GM13976 (cell line): ENCODE data around the gene MSH5.

ENCODE experiments used
- DNase-seq: peaks from one replicate; pipeline ENCODE4 v3.0.0; 2012; ENCODE audit warnings: low spot score
- in situ Hi-C: fragments of 300-500 bp; cut with MboI; formaldehyde crosslinking; loops from one replicate; pipeline ENCODE4 v1.12.0; 2022; ENCODE audit warnings: low sequenced_read_pairs, mixed read lengths, inconsistent platforms; ENCODE audit not compliant: unreplicated experiment
- TF ChIP-seq, protein P1 (sequence below): IDR thresholded peaks from 2 replicates; pipeline ENCODE4 v1.5.1; 2012; ENCODE audit warnings: borderline replicate concordance, mild to moderate bottlenecking; ENCODE audit not compliant: insufficient read depth; ENCODE audit errors: extremely low read depth, missing control alignments, control extremely low read depth

The MSH5 gene

DNA sequence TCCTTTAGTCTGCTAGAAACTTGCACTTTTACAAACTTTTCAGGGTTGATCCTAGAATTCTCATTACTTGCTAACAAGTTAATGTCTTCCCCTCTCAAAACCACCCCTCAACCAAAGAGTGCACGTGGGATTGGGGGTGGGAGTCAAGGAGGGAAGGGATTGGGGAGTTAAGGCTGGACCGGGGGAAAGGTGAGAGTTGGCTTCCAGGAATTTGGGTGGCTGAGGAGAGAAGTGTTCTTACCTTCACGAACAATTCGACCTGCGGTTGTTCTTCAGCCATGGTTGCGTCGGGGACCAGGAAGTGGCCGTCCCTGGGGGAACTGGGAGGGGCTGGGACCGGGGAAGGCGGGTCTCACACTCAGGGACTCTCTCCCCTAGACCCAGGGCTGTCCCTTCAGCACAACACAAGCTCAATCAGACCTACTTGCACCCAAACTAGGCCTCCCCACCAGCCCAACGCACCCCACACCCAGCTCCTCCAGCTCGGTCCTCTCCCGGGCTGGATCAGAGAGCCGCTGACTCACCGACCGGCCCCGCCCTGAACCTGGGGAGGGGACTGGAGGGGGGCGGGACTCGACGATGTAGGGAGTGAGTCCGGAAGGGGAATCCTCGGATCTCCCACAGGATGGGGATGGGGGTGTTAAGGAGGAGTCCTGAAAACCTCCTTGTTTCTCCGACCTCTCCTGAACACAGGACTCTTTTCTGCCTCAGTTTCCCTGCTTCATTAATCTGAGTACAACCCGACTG, 3.6 kb upstream of the MSH5 start, which contains the start of gene CLIC1:
Gene CLIC1 (minus strand): TSS at position 510 of the 747 bp plus-strand sequence. CDS start 230 bp downstream, at position 280.
- in situ Hi-C loops = no loop called here
- DNase-seq = peak; percentile 86
- TF ChIP-seq, protein P1, sequence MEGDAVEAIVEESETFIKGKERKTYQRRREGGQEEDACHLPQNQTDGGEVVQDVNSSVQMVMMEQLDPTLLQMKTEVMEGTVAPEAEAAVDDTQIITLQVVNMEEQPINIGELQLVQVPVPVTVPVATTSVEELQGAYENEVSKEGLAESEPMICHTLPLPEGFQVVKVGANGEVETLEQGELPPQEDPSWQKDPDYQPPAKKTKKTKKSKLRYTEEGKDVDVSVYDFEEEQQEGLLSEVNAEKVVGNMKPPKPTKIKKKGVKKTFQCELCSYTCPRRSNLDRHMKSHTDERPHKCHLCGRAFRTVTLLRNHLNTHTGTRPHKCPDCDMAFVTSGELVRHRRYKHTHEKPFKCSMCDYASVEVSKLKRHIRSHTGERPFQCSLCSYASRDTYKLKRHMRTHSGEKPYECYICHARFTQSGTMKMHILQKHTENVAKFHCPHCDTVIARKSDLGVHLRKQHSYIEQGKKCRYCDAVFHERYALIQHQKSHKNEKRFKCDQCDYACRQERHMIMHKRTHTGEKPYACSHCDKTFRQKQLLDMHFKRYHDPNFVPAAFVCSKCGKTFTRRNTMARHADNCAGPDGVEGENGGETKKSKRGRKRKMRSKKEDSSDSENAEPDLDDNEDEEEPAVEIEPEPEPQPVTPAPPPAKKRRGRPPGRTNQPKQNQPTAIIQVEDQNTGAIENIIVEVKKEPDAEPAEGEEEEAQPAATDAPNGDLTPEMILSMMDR = no peak

GRCh38 chr6:31736768-31737314, 3.0 kb upstream of the MSH5 start:
- no peak for DNase-seq
- TF ChIP-seq, protein P1 = no peak
- in situ Hi-C loops = no loop called here

GRCh38 chr6:31737315-31737990, 2.4 kb upstream of the MSH5 start:
- DNase-seq = no peak
- TF ChIP-seq, protein P1 = no peak
- in situ Hi-C loops = no loop called here

DNA sequence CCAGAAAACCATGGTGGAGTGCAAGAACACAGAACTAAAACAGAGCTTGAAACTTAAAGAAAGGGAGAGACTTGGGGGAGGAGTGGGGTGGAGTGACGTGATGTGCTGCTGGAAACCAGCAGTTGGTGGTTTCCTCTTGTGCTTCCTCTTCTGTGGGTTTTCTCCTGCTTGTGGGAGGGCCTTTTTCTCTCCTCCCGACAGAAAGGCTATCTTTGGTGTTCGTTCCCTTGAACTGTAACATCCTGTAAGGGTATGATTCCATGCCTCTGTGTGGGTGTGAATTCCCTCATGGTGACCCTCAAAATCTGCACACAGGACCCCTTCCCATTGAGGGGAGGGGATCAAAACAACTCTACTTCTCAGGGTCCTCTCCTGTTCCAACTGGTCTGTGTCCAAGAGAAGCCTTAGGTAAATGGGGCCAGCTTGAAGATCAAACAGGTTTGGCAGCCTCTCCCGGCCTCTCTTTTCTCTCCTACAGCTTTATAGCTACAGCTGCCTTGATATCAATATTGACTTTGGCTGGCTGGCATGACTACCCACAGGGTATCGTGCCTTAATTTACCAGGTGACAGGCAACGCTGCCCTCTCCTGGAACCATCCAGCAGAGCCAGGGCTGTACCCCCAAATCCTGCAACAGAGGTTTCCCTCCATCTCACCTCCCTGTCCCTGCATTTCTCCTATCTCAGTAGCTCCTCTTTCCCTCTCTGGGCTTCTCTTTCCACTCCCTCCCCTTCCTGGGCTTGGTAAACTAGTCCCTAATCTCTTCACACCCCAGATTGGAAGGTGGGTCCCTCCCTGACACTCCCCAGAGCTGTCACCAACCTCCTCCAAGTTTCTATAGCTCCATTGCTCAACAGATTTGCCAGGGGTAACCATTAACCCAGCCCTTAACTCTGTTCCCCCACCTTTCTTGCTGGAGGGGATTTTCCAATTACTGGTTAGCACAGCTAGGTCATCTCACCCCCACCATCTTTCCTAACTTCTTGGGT, 1.5 kb upstream of the MSH5 start:
- in situ Hi-C loops = no loop called here
- TF ChIP-seq, protein P1 = peak; percentile 9
- peak; percentile 78 for DNase-seq

- no peak for DNase-seq
- TF ChIP-seq, protein P1 = no peak
- in situ Hi-C loops = no loop called here
Observed at GRCh38 chr6:31740397-31741223, 805 bp downstream of the MSH5 start.
